Fibroblast of skin of right biceps (primary cell): ENCODE measurements around the gene ALDOB.

Experiments
- DNase-seq: peaks from one replicate; pipeline ENCODE4 v3.0.0-alpha.2; 2013

Gene ALDOB

GRCh38 chr9:101381833-101382342, 53.7 kb downstream of the ALDOB start:
- DNase-seq, result no peak

- no peak for DNase-seq
Observed at GRCh38 chr9:101381118-101381517, 54.5 kb downstream of the ALDOB start.

- no peak for DNase-seq
Observed at GRCh38 chr9:101380295-101380694, 55.3 kb downstream of the ALDOB start.

GRCh38 chr9:101376111-101376848, 59.3 kb downstream of the ALDOB start:
- DNase-seq, result peak; percentile 94

- peak; percentile 35 for DNase-seq
Observed at GRCh38 chr9:101375546-101375945, 60.0 kb downstream of the ALDOB start.

- no peak for DNase-seq
Observed at GRCh38 chr9:101372327-101373118, 63.1 kb downstream of the ALDOB start.

GRCh38 chr9:101371813-101372212, 63.8 kb downstream of the ALDOB start:
- DNase-seq, result no peak
